GM12891 (cell line): ENCODE measurements around the gene KDM2B.
A peak's percentile ranks its signal among the peaks of the same experiment; 100 is the strongest.

Experiments used
- PAX5 ChIP-seq: IDR thresholded peaks from 2 replicates; pipeline ENCODE4 v1.6.1; 2011; ENCODE audit warnings: low read length, moderate library complexity, mild to moderate bottlenecking; ENCODE audit not compliant: insufficient read depth, severe bottlenecking
- POLR2A ChIP-seq: IDR thresholded peaks from 2 replicates; pipeline ENCODE4 v1.6.1; 2011; ENCODE audit warnings: low read depth, low read length, control low read depth
- POLR2AphosphoS5 ChIP-seq: IDR thresholded peaks from 2 replicates; pipeline ENCODE4 v1.6.1; 2011; ENCODE audit warnings: low read depth, low read length, control low read depth
- POU2F2 ChIP-seq: IDR thresholded peaks from 2 replicates; pipeline ENCODE4 v1.6.1; 2011; ENCODE audit warnings: low read depth, mild to moderate bottlenecking, control low read depth, low read length, moderate library complexity
- SPI1 ChIP-seq: IDR thresholded peaks from 2 replicates; pipeline ENCODE4 v1.6.1; 2011; ENCODE audit warnings: low read depth, low read length, control low read depth
- TAF1 ChIP-seq: IDR thresholded peaks from 2 replicates; pipeline ENCODE4 v1.6.1; 2011; ENCODE audit warnings: low read depth, low read length, control low read depth

GRCh38 chr12:121399391-121400331, 181.2 kb downstream of the KDM2B start, which contains the start of gene RNF34:
- TF ChIP-seq POLR2A (peak; percentile 99), POLR2AphosphoS5 (peak; percentile 99), SPI1 (no peak; the same call in 1 of the 2 replicates), TAF1 (peak; percentile 98), PAX5 (peak; percentile 89), POU2F2 (peak; percentile 82; the same call in 1 of the 2 replicates)
